Activated T-cell treated with anti-CD3 and anti-CD28 coated beads, Interleukin-2, amount 50 U/mL, for 4 hours (primary cell): ENCODE data around the gene ATP5MC3. TPM values are rescaled to one million over a fixed set of nuclear protein-coding genes. Genes with fewer than 3 reads are reported as not detected.
"Not testable (repeated sequence)": the region's sequence is repeated elsewhere in the genome, so short reads cannot be mapped to it uniquely, and the experiment has no call there.

Experiments
- ATAC-seq, 2 donors: fragments of 200-7000 bp; cut with Tn5 transposase; one replicate each; pipeline ENCODE4 v1.10.0; 2021
- DNase-seq: peaks from one replicate; pipeline ENCODE4 v3.0.0-alpha.2; 2020
- H3K27me3 Mint-ChIP-seq: one replicate; pipeline ENCODE4 v1.8.0; 2021; ENCODE audit warnings: low read depth, mixed read lengths
- H3K36me3 Mint-ChIP-seq: one replicate; pipeline ENCODE4 v1.8.0; 2022; ENCODE audit warnings: mixed read lengths; ENCODE audit not compliant: insufficient read depth
- H3K4me1 Mint-ChIP-seq: one replicate; pipeline ENCODE4 v1.8.0; 2021; ENCODE audit warnings: low read depth, mixed read lengths
- H3K4me3 Mint-ChIP-seq: one replicate; pipeline ENCODE4 v1.8.0; 2021; ENCODE audit warnings: mild to moderate bottlenecking, moderate library complexity, mixed read lengths
- H3K9me3 Mint-ChIP-seq: one replicate; pipeline ENCODE4 v1.8.0; 2021; ENCODE audit warnings: mixed read lengths
- total RNA-seq, 3 donors: library from RNA; stranded (reverse); gene quantifications; one replicate each; pipeline ENCODE4 v1.2.1, GENCODE V29; 2021

Gene ATP5MC3
- total RNA-seq: 100 to 1,000 TPM; 348 to 407 (median 371) TPM

- peak within 1 kb of the TSS; percentile 95 for H3K4me3 Mint-ChIP-seq
- H3K36me3 Mint-ChIP-seq: peaks cover 15% of the 10 kb centered on the region
- H3K4me1 Mint-ChIP-seq: peaks cover 19% of the 10 kb centered on the region
- peak; percentile 92 to 93 for ATAC-seq
- H3K9me3 Mint-ChIP-seq: no peaks in the 10 kb centered on the region
- H3K27me3 Mint-ChIP-seq: no peaks in the 10 kb centered on the region
- DNase-seq: peak; percentile 90
These were observed at the start of gene ATP5MC3 for GRCh38 chr2:175181104-175181876. Gene ATP5MC3, minus strand, starts transcription at chr2:175181710. Its CDS starts 317 bp downstream, at chr2:175181393.

- ATAC-seq, H3K4me1 Mint-ChIP-seq, H3K36me3 Mint-ChIP-seq, H3K4me3 Mint-ChIP-seq, DNase-seq, H3K9me3 Mint-ChIP-seq: not testable (repeated sequence)
- H3K27me3 Mint-ChIP-seq: peaks cover 19% of the 10 kb centered on the region
These were observed 47.1 kb upstream of the ATP5MC3 start for GRCh38 chr2:175228601-175229000.

- Mint-ChIP-seq H3K4me3 (no peak overlapping the region), H3K27me3 (peaks cover 24% of the 10 kb centered on the region), H3K4me1 (no peaks in the 10 kb centered on the region), H3K9me3 (no peaks in the 10 kb centered on the region), H3K36me3 (no peaks in the 10 kb centered on the region)
- ATAC-seq (peak in 1 of 2 donors; percentile 51), DNase-seq (no peak)
These were observed 46.7 kb upstream of the ATP5MC3 start for GRCh38 chr2:175228179-175228578.

- no peaks in the 10 kb centered on the region for H3K9me3 Mint-ChIP-seq
- no peaks in the 10 kb centered on the region for H3K36me3 Mint-ChIP-seq
- H3K27me3 Mint-ChIP-seq: peaks cover 28% of the 10 kb centered on the region
- no peak for DNase-seq
- no peaks in the 10 kb centered on the region for H3K4me1 Mint-ChIP-seq
- peak; percentile 77 to 90 for ATAC-seq
- H3K4me3 Mint-ChIP-seq: no peak overlapping the region
These were observed 45.9 kb upstream of the ATP5MC3 start for GRCh38 chr2:175227393-175227792.

- H3K4me3 Mint-ChIP-seq: no peak overlapping the region
- H3K27me3 Mint-ChIP-seq: peaks cover 25% of the 10 kb centered on the region
- H3K4me1 Mint-ChIP-seq: no peaks in the 10 kb centered on the region
- ATAC-seq (no peak), DNase-seq (no peak)
- no peaks in the 10 kb centered on the region for H3K9me3 Mint-ChIP-seq
- H3K36me3 Mint-ChIP-seq: no peaks in the 10 kb centered on the region
These were observed 38.6 kb upstream of the ATP5MC3 start for GRCh38 chr2:175220075-175220474.

- H3K4me1 Mint-ChIP-seq: no peaks in the 10 kb centered on the region
- no peak overlapping the region for H3K4me3 Mint-ChIP-seq
- H3K27me3 Mint-ChIP-seq: peaks cover 22% of the 10 kb centered on the region
- no peaks in the 10 kb centered on the region for H3K9me3 Mint-ChIP-seq
- ATAC-seq (no peak), DNase-seq (no peak)
- no peaks in the 10 kb centered on the region for H3K36me3 Mint-ChIP-seq
These were observed 37.0 kb upstream of the ATP5MC3 start for GRCh38 chr2:175218551-175218950.

GRCh38 chr2:175207741-175208438 lies 26.4 kb upstream of the ATP5MC3 start:
- Mint-ChIP-seq H3K36me3 (no peaks in the 10 kb centered on the region), H3K4me3 (no peak overlapping the region), H3K9me3 (no peaks in the 10 kb centered on the region), H3K27me3 (peaks cover 9% of the 10 kb centered on the region), H3K4me1 (peaks cover 4% of the 10 kb centered on the region)
- ATAC-seq: no peak
- DNase-seq: no peak

- ATAC-seq (no peak), DNase-seq (no peak)
- Mint-ChIP-seq H3K4me3 (no peak overlapping the region), H3K27me3 (peaks cover 10% of the 10 kb centered on the region), H3K9me3 (no peaks in the 10 kb centered on the region), H3K36me3 (no peaks in the 10 kb centered on the region), H3K4me1 (peaks cover 4% of the 10 kb centered on the region)
These were observed 25.4 kb upstream of the ATP5MC3 start for GRCh38 chr2:175206866-175207265.

GRCh38 chr2:175205523-175205922 lies 24.0 kb upstream of the ATP5MC3 start:
- ATAC-seq (no peak), DNase-seq (no peak)
- Mint-ChIP-seq H3K36me3 (no peaks in the 10 kb centered on the region), H3K27me3 (peaks cover 6% of the 10 kb centered on the region), H3K9me3 (no peaks in the 10 kb centered on the region), H3K4me1 (peaks cover 4% of the 10 kb centered on the region), H3K4me3 (no peak overlapping the region)

GRCh38 chr2:175203621-175204496 lies 22.3 kb upstream of the ATP5MC3 start:
- no peaks in the 10 kb centered on the region for H3K9me3 Mint-ChIP-seq
- no peak overlapping the region for H3K4me3 Mint-ChIP-seq
- peaks cover 8% of the 10 kb centered on the region for H3K27me3 Mint-ChIP-seq
- H3K36me3 Mint-ChIP-seq: no peaks in the 10 kb centered on the region
- peaks cover 4% of the 10 kb centered on the region for H3K4me1 Mint-ChIP-seq
- ATAC-seq (peak; percentile 61 to 77), DNase-seq (peak; percentile 29)

GRCh38 chr2:175195012-175195411 lies 13.5 kb upstream of the ATP5MC3 start:
- no peak for DNase-seq
- H3K9me3 Mint-ChIP-seq: no peaks in the 10 kb centered on the region

GRCh38 chr2:175188761-175189160 lies 7.3 kb upstream of the ATP5MC3 start:
- H3K4me3 Mint-ChIP-seq: no peak overlapping the region
- H3K27me3 Mint-ChIP-seq: peaks cover 20% of the 10 kb centered on the region
- H3K4me1 Mint-ChIP-seq: peaks cover 2% of the 10 kb centered on the region
- no peaks in the 10 kb centered on the region for H3K36me3 Mint-ChIP-seq
- H3K9me3 Mint-ChIP-seq: no peaks in the 10 kb centered on the region
- ATAC-seq (no peak), DNase-seq (no peak)

More at GRCh38 chr2:175195012-175195411, 13.5 kb upstream of the ATP5MC3 start:
- Mint-ChIP-seq H3K27me3 (peaks cover 23% of the 10 kb centered on the region), H3K4me3 (no peak overlapping the region), H3K36me3 (no peaks in the 10 kb centered on the region), H3K4me1 (peaks cover 2% of the 10 kb centered on the region)
- no peak for ATAC-seq

GRCh38 chr2:175187378-175187777 lies 5.9 kb upstream of the ATP5MC3 start:
- Mint-ChIP-seq H3K36me3 (no peaks in the 10 kb centered on the region), H3K9me3 (no peaks in the 10 kb centered on the region), H3K27me3 (peaks cover 19% of the 10 kb centered on the region), H3K4me3 (no peak overlapping the region), H3K4me1 (no peaks in the 10 kb centered on the region)
- DNase-seq: no peak
- ATAC-seq: no peak

GRCh38 chr2:175183674-175184073 lies 2.2 kb upstream of the ATP5MC3 start:
- ATAC-seq (no peak), DNase-seq (no peak)
- Mint-ChIP-seq H3K27me3 (peaks cover 3% of the 10 kb centered on the region), H3K4me1 (peaks cover 14% of the 10 kb centered on the region), H3K36me3 (peaks cover 4% of the 10 kb centered on the region), H3K4me3 (no peak overlapping the region), H3K9me3 (no peaks in the 10 kb centered on the region)
